Measurements from ENCODE around the gene TRIM62.

TRIM62 gene

DNA sequence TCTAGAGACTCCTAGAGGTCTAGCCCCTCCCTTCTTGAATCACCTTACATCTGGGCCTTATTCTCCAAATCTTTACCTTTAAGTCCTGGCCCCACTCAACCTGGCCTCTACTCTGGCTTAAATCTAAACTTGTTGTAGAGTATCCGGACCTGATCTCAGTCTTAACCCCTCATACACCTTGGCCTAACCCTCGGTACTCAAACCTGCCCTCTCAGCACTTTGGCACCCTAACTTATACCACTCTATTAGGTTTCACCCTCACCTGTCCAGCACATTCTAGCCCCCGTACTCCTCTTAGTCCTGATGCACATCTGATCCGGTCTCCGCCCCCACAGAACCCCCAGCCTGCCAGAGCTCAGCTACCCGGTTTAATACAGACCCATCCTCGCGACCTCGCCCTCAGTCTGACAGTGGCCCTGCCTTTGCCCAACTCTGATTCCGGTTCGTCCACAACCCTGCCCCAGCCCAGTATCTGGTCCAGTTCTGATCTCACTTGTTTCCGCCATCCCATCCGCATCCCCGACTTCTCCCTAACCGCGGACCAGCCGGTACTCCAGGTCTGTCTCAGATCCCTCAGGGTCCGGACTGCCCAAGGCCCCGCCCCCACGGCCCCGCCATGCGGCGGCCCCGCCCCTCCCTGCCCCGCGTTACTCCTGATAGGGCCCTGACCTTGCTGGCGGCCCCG is 1.5 kb downstream of the TRIM62 start:
- DNase-seq: no peak

DNA sequence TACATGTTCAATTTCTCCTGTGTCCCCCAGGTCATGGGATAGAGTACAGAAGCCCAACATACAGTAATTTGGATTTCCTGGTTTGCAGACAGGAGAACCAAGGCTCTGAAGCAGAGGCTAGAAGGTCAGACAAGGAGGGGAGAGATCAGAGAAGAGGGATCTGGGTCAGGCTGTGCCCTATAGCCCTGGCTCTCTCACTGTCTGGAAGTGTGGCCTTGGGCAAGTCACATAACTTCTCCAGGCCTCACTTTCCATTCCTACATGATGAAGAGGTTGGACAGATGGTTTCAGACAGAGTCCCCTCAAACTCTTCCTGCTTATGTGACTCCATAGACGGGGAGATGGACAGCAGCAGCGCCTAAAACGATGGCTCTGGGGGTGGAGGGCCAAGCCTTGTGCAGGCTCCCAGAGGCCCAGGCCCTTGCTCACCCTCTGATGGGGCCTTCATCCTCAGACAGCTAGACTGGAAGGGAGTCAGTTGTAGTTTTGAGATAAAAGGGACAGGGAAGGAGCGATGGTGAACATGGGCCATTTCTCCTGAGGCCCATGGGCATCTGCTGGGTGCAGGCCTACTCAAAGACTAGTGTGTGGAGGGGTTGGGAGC is 2.9 kb downstream of the TRIM62 start:
- no peak for DNase-seq

DNA sequence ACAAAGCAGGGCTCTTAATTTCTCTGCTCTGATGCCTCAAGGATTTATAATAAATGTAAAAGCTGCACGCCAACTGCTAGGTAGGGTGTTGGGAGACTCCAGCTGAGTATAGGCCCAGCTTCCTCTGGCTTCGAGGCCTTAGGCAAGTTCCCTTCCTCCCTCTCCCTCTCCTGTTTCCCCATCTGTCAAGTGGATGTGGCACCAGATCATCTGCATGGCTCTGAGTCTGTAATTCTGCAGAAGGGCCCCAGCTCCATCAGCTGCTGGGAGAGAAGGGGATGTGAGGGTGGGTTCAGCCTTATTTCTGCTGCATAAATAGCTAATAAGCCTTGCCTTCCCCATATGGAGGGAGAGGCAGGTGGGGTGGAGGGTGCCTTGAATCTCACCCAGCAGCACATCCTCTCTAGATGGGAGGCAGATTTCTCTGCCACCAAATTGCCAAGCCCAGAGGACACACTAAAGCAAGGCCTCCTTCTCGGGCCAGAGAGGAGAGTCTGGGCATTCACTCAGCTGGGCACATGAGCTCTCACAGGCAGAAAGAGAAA is 3.8 kb downstream of the TRIM62 start:
- DNase-seq: no peak

DNA sequence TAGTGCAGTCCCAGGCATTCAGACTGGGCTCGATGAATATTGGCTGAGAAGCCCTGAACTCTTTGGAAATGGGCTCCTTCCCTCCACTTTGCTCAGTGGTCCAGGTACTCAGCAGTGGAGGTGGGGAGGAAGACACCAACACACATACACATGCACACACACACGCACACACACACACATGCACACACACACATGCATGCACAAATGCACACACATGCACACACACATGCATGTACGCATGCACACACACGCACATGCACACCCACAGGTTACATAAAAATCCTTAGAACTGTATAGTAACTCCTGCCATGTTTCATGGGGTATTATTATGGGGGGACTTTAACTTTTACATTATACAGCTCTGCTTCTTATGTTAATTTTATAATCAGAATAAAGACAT is 5.0 kb downstream of the TRIM62 start:
- no peak for DNase-seq

DNA sequence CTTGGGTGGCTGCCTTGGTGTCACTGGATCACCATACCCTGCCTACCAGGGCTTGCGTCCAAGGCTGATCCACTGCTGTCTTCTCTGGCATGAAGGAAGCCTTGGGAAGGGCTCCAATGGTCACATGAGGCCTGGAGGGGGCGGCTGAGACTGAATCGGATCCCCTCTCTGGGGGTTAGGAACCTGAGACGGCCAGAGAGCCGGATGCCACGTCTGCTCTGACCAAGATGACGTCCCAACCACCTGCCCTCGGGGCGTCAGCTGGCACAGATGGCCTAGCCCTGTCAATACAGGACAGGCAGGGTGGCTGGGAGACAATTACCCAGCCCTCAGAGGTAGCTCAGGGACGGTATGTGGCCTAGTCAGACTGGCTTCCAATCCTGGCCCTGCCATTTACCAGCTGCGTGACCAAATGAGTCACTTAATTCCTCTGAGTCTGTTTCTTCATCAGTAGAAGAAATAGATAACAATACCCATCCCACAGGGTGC is 5.4 kb downstream of the TRIM62 start:
- DNase-seq: no peak

DNA sequence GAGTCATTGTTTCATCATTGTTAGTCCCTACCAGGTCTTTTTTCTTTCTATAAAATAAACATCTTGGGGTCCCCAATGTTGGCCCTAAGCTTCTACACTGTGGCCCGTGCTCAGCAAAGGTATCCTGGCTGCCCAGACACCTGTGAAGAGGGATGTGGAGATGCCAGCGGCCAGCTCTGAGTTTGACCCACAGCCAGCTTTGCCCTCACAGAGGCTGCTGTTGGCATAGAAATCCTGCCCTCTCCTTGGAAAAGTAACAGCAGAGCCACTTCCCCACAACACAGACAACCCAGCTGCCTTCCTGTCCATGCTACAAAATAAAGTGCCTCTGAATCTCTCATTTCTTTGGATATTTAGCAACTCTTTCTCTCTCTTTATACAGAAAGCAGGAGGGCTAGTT is 6.0 kb downstream of the TRIM62 start:
- DNase-seq: no peak

DNA sequence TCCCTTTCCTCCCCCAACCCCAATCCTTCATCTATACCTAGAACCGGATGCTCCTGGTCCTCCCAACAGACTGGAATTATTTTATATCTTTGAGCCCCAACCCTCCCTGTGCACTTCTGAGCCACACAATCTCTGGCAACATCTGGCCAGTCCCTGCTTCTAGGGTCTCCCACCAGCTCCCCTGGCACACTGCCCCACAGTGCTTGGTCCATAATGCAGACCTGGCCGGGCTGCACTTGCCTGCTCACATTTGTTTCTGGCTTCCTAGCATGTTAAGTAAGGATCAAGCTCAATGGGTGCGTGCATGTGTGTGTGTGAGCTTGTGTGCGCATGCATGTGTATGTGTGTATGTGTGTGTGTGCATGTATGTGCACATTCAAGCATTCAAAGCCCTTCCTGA is 8.8 kb downstream of the TRIM62 start:
- no peak for DNase-seq

DNA sequence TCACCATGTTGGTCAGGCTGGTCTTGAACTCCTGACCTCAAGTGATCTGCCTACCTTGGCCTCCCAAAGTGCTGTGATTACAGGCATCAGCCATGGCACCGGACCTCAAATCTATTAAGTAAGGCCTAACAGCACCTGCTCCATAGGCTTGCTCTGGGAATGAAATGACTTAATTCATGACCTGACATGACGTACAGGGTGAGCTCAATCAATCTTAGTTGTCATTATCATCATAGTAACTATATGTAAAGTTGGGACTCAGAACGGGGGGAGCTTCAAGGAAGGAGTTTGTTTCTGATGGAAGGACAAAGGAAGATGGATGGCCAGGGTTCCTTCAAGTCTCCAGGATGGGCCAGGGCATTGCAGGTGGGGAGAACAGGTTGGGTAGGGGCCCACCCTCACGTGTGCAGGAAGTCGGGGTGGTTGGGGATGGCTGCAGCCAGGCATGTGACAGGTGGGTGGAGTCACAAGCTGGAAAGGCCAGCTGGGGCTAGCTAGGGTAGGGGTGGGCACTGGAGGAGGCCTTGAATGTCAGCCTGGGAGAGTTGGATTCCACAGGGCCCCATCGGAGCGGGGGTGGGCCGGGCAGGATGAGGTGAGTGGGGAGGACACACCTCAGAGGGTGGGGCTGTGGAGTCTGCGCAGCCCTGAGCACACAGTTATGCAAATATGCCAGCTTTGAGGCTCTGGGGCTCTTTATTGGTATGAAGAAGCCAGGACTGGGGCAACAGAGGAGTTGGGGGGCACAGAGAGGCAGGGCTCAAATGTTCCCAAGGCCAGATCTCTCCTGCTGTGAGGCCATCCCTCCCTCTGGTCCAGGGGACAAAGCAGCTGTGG is 9.6 kb downstream of the TRIM62 start:
- no peak for DNase-seq

DNA sequence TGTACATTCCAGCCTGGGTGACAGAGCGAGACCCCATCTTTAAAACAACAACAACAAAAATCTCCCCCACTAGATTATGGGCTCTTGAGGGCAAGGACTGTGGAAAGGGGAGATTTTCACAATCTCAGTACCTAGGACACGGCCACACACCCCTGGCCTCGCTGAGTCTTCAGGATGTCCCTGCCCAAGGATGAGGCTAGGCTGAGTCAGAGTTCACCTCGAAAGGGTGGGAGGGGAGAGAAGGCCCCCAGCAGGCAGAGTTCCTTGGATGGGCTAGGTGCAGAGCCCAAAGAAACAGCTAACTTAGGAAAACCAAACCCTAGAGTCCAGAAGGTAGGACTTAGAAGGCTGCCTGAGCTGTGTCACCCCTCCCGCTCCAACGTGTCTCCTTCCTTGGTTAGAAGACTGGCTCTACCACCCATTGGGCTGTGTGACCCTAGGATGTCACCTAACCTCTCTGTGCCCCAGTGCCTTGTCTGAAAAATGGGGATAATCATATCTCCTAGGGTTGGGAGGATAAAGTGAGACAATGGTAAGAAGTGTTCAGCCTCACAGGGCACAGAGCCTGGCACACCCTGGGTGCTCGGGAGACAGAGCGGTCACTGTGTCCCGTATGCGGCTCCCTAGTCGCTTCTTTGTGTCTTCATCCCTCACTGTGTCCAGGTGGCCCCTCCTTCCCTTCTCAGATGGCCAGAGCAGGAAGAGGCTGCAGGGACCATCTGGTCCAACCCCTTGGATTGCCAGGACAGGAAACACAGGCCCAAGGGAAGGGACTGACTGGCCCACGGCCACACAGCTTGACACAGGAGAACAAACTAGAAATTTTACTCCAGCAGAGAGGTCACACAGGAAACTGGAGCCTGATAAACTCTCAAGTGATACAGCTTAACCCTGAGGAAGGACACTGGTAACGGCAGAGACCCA is 11.2 kb downstream of the TRIM62 start:
- DNase-seq: no peak

DNA sequence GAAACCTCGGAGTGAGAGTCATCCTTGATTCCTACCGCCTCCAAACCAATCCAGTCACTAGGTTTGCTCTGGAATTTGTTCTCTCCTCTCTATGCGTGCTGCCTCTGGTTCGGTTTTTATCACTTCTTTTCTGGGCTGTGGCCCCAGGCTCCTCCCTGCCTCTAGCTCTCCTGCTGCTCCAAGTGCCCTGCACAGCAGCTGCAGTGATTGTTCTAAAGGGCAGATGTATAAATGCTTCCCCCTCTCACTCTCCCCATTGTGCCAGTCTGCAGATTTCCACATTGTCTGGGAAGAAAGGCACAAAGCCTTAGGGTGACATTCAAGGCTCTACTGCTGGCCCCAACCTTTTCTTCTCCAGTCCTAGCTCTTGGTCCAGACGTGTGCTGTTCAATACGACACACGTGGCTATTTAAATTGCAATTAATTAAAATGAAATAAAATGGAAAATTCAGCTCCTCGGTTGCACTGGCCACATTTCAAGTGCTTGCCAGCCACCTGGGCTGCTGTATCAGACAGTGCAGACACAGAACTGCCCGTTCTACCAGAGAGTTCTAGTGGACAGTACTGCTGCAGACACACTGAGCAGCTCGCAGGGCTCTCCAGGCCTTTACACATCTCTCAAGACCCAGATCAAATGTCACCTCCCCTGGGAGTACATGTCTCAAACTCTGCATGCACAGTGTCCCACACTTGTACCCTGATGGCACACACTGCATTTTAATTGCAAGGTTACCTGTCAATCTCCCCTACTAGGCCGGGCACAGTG is 12.4 kb downstream of the TRIM62 start:
- DNase-seq: no peak

DNA sequence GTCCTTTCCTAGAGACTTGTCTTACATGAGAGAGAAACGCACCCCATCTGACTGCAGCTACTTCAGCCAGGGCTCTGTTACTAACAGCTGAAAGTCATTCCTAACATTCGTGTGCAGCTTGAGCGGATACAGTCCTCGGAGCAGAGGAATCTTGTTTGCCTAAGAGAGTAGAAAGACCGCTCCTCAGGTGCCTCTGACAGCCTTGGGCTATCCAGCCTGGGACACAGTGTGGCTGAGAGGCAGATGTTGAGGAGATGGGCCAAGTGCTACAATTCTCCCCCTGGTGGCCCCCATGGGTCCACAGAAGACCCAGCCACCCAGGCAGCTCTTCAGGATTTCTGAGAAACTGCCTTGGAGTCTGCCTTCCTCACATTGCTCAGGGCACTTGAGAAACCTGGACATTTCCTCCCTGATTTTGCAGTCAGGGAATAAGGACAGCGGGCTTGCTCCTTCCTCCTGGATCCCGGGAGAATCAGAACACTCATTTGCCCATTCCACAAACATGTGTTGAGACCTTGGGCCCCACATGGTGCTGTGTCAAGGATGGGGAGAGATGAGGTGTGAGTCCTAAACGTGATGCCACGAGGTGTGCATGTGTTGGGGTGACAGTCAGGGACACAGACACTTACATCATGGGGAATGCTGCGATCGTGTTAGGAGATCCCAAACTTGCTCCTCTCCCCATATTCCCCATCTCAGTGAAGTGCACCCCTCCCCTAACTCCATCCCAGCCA is 13.1 kb downstream of the TRIM62 start:
- no peak for DNase-seq

DNA sequence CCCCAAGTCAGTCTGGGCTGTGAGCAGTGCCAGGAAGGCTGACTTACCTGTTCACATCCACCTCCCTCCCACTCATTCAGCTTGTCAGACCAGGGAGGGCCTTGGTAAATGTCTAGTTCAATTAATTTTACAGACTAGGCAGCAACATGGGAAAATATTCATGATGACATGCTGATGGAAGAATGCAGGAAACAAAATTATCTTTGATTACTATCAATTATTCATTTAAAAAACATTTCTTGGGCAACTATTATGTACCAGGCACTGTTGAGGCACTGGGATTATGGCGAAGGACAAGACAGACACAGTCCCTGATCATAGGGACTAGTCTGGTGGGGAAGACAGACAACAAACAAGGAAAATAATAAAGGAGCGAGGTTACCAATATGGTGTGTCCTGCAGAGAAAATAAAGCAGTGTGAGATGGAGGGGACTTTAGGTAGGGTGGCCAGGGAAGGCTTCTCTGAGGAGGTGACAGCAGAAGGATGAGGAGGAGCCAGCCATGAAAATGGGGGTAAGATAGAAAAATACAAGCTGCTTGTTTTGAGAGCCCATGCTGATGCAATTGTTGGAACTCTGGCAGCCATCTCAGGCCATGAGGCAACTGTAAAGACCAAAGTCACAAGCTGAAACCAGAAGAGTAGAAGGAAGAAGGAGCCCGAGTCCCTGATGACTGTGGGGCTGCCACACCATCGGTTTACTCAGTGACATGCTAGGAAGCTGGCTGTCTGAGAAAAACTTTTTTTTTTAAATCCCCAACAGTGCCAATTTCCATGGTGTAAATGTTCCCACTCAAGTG is 14.0 kb downstream of the TRIM62 start:
- no peak for DNase-seq

DNA sequence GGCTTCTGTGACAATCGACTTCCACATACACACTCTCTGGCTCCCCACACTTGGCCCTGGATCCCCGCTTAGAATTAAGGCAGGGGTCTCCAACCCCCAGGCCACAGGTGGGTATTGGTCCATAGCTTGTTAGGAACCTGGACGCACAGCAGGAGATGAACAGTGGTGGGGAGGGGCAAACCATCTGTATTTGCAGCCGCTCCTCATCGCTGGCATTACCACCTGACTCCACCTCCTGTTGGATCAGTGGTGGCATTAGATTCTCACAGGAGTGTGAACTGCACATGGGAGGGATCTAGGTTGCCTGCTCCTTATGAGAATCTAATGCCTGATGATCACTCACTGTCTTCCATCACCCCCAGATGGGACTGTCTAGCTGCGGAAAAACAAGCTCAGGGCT is 16.0 kb downstream of the TRIM62 start:
- DNase-seq: no peak

DNA sequence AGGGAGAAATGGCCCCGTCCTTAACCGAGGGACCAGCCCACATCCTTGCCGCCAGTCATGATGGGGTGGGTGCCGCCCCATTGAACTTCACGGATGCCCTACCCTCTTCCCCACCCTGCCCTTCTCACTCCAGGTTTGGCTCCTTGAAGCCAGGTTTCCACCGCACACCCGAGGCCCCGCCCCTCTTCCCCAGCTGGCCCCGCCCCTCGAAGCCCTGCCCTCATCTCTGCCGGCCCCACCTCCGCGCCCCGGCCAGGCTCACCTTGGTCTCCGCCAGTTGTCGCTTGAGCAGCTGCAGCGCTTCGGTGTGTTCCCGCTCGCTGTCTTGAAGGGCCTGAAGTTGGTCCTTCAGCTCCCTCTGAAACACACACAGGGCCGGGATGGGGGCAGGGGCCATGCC is 16.6 kb downstream of the TRIM62 start:
- DNase-seq: no peak

DNA sequence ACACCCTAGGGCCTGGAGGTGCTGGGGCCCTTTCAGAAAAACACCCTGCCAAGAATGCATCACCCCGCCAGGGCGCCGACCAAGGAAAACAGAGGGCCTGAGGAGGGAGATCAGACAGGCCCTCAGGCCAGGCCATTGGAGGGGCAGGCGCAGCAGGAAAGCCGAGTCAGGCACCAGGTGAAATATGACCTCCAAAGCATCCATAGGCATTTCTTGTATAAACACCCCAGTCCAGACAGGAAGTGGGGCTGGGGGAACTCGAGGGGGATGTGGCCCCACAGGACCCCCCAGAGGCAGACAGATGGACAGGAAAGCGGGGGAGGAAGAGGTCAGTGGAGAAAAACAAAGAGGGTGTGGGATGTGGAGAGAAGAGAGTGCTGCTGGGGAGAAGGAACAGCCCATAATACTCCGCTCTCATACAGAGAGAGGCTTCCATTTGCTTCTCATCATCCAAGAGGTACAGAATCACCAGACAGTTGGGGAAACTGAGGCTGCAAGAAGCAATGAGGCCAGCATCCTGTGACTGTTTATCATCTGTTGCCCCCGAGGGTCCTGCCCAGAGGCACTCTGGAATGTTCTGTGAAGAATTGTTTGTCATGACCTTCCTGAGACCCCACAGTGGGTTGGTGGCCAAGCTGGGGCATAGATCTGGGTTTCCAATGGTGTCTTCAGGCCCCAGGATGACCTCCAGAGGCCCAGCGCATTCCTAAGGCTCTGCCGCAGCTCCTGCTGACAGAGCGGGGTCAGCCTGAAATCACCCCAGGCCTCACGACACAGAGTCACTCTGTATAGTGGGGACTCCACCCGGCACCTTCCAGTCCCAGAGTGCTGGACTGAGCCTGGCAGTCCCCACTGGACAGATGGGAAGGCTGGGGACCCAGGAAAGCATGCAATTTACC is 18.0 kb downstream of the TRIM62 start:
- DNase-seq: no peak

DNA sequence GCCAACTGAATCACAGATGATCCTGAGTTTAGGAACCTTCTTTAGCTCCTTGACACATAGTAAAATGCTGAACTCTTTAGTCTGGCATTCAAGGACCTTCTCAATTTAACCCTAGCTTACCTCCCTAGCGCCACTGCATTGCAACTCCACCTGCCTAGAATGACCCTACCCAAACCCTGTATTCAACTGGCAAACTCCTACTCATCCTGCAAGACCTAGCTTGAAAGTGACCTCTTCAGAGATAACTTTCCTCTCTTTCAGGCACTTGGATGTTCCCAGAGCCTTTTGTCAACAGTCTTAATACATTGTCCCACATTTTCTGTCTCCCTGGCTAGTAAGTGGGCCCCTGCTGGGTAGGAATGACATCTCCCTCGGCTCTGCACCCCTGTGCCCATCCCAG is 19.7 kb downstream of the TRIM62 start:
- no peak for DNase-seq

DNA sequence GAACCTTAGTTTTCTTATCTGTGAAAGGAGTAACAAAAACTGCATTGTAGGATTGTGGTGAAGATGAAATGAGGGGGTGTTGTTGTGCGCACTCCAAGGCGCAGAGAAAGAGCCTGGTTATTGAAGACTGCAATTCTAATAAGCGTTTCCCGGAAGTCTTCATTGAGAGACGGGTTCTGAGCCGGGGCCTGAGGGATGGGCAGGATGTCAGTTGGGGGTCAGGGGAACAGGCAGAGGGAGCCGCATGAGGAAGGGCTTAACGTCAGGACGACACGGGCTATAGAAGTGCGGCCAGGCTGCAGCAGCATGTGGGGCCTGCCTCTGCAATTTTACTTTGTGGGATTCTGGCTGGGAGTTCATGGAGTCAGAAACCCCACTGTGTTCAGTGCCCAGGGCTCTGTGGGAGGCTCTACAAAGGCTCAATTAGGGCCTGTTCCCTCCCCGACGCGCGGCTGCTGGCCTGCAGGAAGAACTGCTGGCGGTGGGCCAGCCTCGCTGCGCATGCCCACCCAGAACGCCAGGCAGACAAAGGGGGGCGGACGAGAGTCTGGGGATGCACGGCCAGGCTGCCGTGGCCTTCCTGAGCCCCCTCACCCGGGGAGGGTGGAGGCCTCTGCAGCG is 20.7 kb downstream of the TRIM62 start:
- no peak for DNase-seq

DNA sequence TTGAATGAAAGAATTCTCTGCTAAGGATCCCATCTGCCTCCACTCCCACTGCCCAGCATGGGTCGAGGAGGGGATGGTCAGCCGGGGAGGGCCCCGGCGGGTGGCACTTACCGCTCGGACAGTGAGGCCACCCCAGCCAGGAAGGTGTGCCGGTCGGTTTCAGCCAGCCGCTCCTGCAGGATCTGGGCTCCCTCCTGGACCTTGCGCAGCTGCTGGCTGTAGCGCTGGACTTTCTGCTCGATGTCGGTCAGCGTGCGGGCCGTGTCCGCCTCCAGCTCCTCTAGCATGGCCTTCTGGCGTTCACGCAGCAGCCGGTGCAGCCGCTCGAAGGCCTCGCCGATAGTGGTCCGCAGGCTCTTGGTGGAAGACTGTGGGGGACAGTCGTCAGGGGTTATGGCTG is 22.3 kb downstream of the TRIM62 start:
- no peak for DNase-seq

DNA sequence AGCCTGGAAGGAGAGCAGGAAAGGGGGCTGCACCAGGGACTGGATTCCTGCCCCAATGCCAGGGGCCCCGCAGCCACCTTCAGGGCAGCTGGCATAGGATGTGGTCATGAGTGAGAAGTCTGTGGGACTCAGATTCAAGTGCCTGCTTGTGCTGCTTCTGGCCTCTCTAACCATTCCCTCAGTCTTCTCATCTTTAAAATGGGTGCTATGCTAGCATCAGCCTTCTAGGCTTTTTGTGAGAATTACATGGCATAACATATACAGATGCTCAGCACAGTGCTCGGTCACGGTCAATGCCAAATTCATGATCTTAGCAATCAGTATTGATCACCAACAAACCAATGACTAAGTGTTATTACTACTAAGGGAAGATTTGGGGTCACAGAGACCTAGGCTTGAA is 23.5 kb downstream of the TRIM62 start:
- no peak for DNase-seq

Data from SIG-M5 (cell line).